GM08714 (cell line): Measurements from ENCODE around the gene SSH2.

Source experiments
- H3K4me3 ChIP-seq: fragments of 200-500 bp; sonication (Bioruptor generic); 2 replicates; pipeline ENCODE4 v1.5.1; 2014; ENCODE audit warnings: mild to moderate bottlenecking, low read length, inconsistent platforms
- ZNF274 ChIP-seq: IDR thresholded peaks from 2 replicates; pipeline ENCODE4 v1.6.1; 2012; ENCODE audit warnings: mild to moderate bottlenecking, low read depth, low read length

SSH2 gene

GRCh38 chr17:29772981-29773380, 157.0 kb downstream of the SSH2 start:
- H3K4me3 ChIP-seq, result no peak overlapping the region
- no peak for TF ChIP-seq ZNF274

- TF ChIP-seq ZNF274, result no peak
- no peak overlapping the region for H3K4me3 ChIP-seq
These were observed 158.5 kb downstream of the SSH2 start for GRCh38 chr17:29771546-29771945.

- no peak for TF ChIP-seq ZNF274
- no peak overlapping the region for H3K4me3 ChIP-seq
These were observed 160.8 kb downstream of the SSH2 start for GRCh38 chr17:29769225-29769624.

- H3K4me3 ChIP-seq, result no peak overlapping the region
- no peak for TF ChIP-seq ZNF274
These were observed 163.2 kb downstream of the SSH2 start for GRCh38 chr17:29766796-29767327.

GRCh38 chr17:29764748-29765147, 165.3 kb downstream of the SSH2 start:
- H3K4me3 ChIP-seq, result no peak overlapping the region
- no peak for TF ChIP-seq ZNF274

- no peak overlapping the region for H3K4me3 ChIP-seq
- no peak for TF ChIP-seq ZNF274
These were observed 165.8 kb downstream of the SSH2 start for GRCh38 chr17:29764217-29764616.

- TF ChIP-seq ZNF274, result no peak
- H3K4me3 ChIP-seq, result no peak overlapping the region
These were observed 166.8 kb downstream of the SSH2 start for GRCh38 chr17:29763273-29763672.

- peak overlapping the region; percentile 71 for H3K4me3 ChIP-seq
- TF ChIP-seq ZNF274, result no peak
These were observed 168.8 kb downstream of the SSH2 start for GRCh38 chr17:29761040-29761761.

- TF ChIP-seq ZNF274, result no peak
- H3K4me3 ChIP-seq, result peak overlapping the region; percentile 71
These were observed 169.6 kb downstream of the SSH2 start for GRCh38 chr17:29760279-29761039.

GRCh38 chr17:29758255-29758654, 171.8 kb downstream of the SSH2 start:
- no peak overlapping the region for H3K4me3 ChIP-seq
- TF ChIP-seq ZNF274, result no peak

GRCh38 chr17:29757788-29758187, 172.2 kb downstream of the SSH2 start:
- H3K4me3 ChIP-seq, result 0 out of 2 replicates have a peak overlapping the region, but pooled peaks have one; percentile 24
- TF ChIP-seq ZNF274, result no peak

GRCh38 chr17:29753845-29754439, 176.1 kb downstream of the SSH2 start:
- H3K4me3 ChIP-seq, result no peak overlapping the region
- TF ChIP-seq ZNF274, result no peak

- TF ChIP-seq ZNF274, result no peak
- no peak overlapping the region for H3K4me3 ChIP-seq
These were observed 180.8 kb downstream of the SSH2 start for GRCh38 chr17:29749045-29749825.

GRCh38 chr17:29748400-29748799, 181.6 kb downstream of the SSH2 start:
- no peak overlapping the region for H3K4me3 ChIP-seq
- TF ChIP-seq ZNF274, result no peak
